ENCODE results near the gene CDK14.

The CDK14 gene

GRCh38 chr7:90933041-90933440 lies 336.9 kb downstream of the CDK14 start:
- DNase-seq, result no peak
- H3K4me1 Mint-ChIP-seq, result no peaks in the 10 kb centered on the region
- H3K9me3 Mint-ChIP-seq, result no peaks in the 10 kb centered on the region
- no peak overlapping the region for H3K4me3 Mint-ChIP-seq
- H3K27ac Mint-ChIP-seq, result no peak overlapping the region
- H3K27me3 Mint-ChIP-seq, result no peaks in the 10 kb centered on the region
- ATAC-seq, result no peak

GRCh38 chr7:90933984-90934383 lies 337.9 kb downstream of the CDK14 start:
- H3K9me3 Mint-ChIP-seq, result no peaks in the 10 kb centered on the region
- H3K4me1 Mint-ChIP-seq, result no peaks in the 10 kb centered on the region
- H3K27ac Mint-ChIP-seq, result no peak overlapping the region
- H3K4me3 Mint-ChIP-seq, result no peak overlapping the region
- no peak for ATAC-seq
- H3K27me3 Mint-ChIP-seq, result no peaks in the 10 kb centered on the region
- no peak for DNase-seq

GRCh38 chr7:90938371-90938770 lies 342.2 kb downstream of the CDK14 start:
- Mint-ChIP-seq H3K4me1 (no peaks in the 10 kb centered on the region), H3K27me3 (no peaks in the 10 kb centered on the region), H3K27ac (no peak overlapping the region), H3K9me3 (no peaks in the 10 kb centered on the region), H3K4me3 (no peak overlapping the region)
- DNase-seq, result no peak
- ATAC-seq, result no peak

- Mint-ChIP-seq H3K27ac (no peak overlapping the region), H3K9me3 (no peaks in the 10 kb centered on the region), H3K4me3 (no peak overlapping the region), H3K4me1 (no peaks in the 10 kb centered on the region), H3K27me3 (no peaks in the 10 kb centered on the region)
- no peak for DNase-seq
- no peak for ATAC-seq
Measured at GRCh38 chr7:90939666-90940065, 343.5 kb downstream of the CDK14 start.

- Mint-ChIP-seq H3K9me3 (no peaks in the 10 kb centered on the region), H3K27me3 (no peaks in the 10 kb centered on the region), H3K4me3 (no peak overlapping the region), H3K4me1 (no peaks in the 10 kb centered on the region), H3K27ac (no peak overlapping the region)
- DNase-seq (no peak), ATAC-seq (no peak)
Measured at GRCh38 chr7:90944021-90944420, 347.9 kb downstream of the CDK14 start.

- Mint-ChIP-seq H3K4me3 (no peak overlapping the region), H3K27me3 (no peaks in the 10 kb centered on the region)
- ATAC-seq, result no peak
Measured at GRCh38 chr7:90945104-90945787, 349.1 kb downstream of the CDK14 start.

GRCh38 chr7:90946730-90947501 lies 350.8 kb downstream of the CDK14 start:
- no peak for DNase-seq
- H3K27ac Mint-ChIP-seq, result no peak overlapping the region
- H3K4me1 Mint-ChIP-seq, result no peaks in the 10 kb centered on the region
- no peak for ATAC-seq
- no peaks in the 10 kb centered on the region for H3K9me3 Mint-ChIP-seq
- no peaks in the 10 kb centered on the region for H3K27me3 Mint-ChIP-seq
- no peak overlapping the region for H3K4me3 Mint-ChIP-seq

More at GRCh38 chr7:90945104-90945787, 349.1 kb downstream of the CDK14 start:
- no peaks in the 10 kb centered on the region for H3K9me3 Mint-ChIP-seq
- no peak overlapping the region for H3K27ac Mint-ChIP-seq
- DNase-seq, result no peak
- no peaks in the 10 kb centered on the region for H3K4me1 Mint-ChIP-seq

GRCh38 chr7:90948085-90948484 lies 352.0 kb downstream of the CDK14 start:
- no peaks in the 10 kb centered on the region for H3K4me1 Mint-ChIP-seq
- H3K27me3 Mint-ChIP-seq, result no peaks in the 10 kb centered on the region
- ATAC-seq (no peak), DNase-seq (no peak)
- no peak overlapping the region for H3K4me3 Mint-ChIP-seq
- H3K27ac Mint-ChIP-seq, result no peak overlapping the region
- H3K9me3 Mint-ChIP-seq, result no peaks in the 10 kb centered on the region

- ATAC-seq, result no peak
- Mint-ChIP-seq H3K4me3 (no peak overlapping the region), H3K4me1 (no peaks in the 10 kb centered on the region), H3K9me3 (no peaks in the 10 kb centered on the region), H3K27me3 (no peaks in the 10 kb centered on the region), H3K27ac (no peak overlapping the region)
- no peak for DNase-seq
Measured at GRCh38 chr7:90951229-90951628, 355.1 kb downstream of the CDK14 start.

- ATAC-seq (no peak), DNase-seq (no peak)
- H3K9me3 Mint-ChIP-seq, result no peaks in the 10 kb centered on the region
- no peaks in the 10 kb centered on the region for H3K27me3 Mint-ChIP-seq
- H3K4me1 Mint-ChIP-seq, result no peaks in the 10 kb centered on the region
- no peak overlapping the region for H3K27ac Mint-ChIP-seq
- H3K4me3 Mint-ChIP-seq, result no peak overlapping the region
Measured at GRCh38 chr7:90951986-90952954, 356.1 kb downstream of the CDK14 start.

- no peak for DNase-seq
- Mint-ChIP-seq H3K27ac (no peak overlapping the region), H3K4me3 (no peak overlapping the region), H3K4me1 (no peaks in the 10 kb centered on the region), H3K9me3 (no peaks in the 10 kb centered on the region), H3K27me3 (no peaks in the 10 kb centered on the region)
- ATAC-seq, result no peak
Measured at GRCh38 chr7:90955641-90956207, 359.6 kb downstream of the CDK14 start.

- no peaks in the 10 kb centered on the region for H3K4me1 Mint-ChIP-seq
- no peak overlapping the region for H3K4me3 Mint-ChIP-seq
- ATAC-seq (no peak), DNase-seq (no peak)
- H3K27me3 Mint-ChIP-seq, result no peaks in the 10 kb centered on the region
- no peak overlapping the region for H3K27ac Mint-ChIP-seq
- no peaks in the 10 kb centered on the region for H3K9me3 Mint-ChIP-seq
Measured at GRCh38 chr7:90957883-90958282, 361.8 kb downstream of the CDK14 start.

GRCh38 chr7:90958647-90959046 lies 362.5 kb downstream of the CDK14 start:
- Mint-ChIP-seq H3K27me3 (no peaks in the 10 kb centered on the region), H3K27ac (no peak overlapping the region), H3K4me1 (no peaks in the 10 kb centered on the region), H3K9me3 (peaks cover 0 to 4% of the 10 kb centered on the region in 2 donors), H3K4me3 (no peak overlapping the region)
- no peak for DNase-seq
- no peak for ATAC-seq

- H3K27me3 Mint-ChIP-seq, result no peaks in the 10 kb centered on the region
- H3K4me1 Mint-ChIP-seq, result no peaks in the 10 kb centered on the region
- peaks cover 0 to 4% of the 10 kb centered on the region in 2 donors for H3K9me3 Mint-ChIP-seq
- no peak overlapping the region for H3K27ac Mint-ChIP-seq
- H3K4me3 Mint-ChIP-seq, result no peak overlapping the region
- DNase-seq (no peak), ATAC-seq (no peak)
Measured at GRCh38 chr7:90961037-90961725, 365.1 kb downstream of the CDK14 start.

GRCh38 chr7:90965211-90965610 lies 369.1 kb downstream of the CDK14 start:
- peaks cover 0 to 4% of the 10 kb centered on the region in 2 donors for H3K9me3 Mint-ChIP-seq
- H3K27ac Mint-ChIP-seq, result no peak overlapping the region
- DNase-seq (no peak), ATAC-seq (no peak)
- H3K27me3 Mint-ChIP-seq, result no peaks in the 10 kb centered on the region
- no peaks in the 10 kb centered on the region for H3K4me1 Mint-ChIP-seq
- no peak overlapping the region for H3K4me3 Mint-ChIP-seq

All from stimulated activated naive CD8-positive, alpha-beta T cell treated with anti-CD3 and anti-CD28 coated beads, Interleukin-15, amount 100 ng/mL, for 72 hours (primary cell).